ENCODE results near the gene KDM4B. TPM values are rescaled to one million over a fixed set of nuclear protein-coding genes. Genes with fewer than 3 reads are reported as not detected.
"Not testable (repeated sequence)": the region's sequence is repeated elsewhere in the genome, so short reads cannot be mapped to it uniquely, and the experiment has no call there.

The KDM4B gene
- total RNA-seq, 1 donor from 2014 or later = 34.1 TPM

DNA sequence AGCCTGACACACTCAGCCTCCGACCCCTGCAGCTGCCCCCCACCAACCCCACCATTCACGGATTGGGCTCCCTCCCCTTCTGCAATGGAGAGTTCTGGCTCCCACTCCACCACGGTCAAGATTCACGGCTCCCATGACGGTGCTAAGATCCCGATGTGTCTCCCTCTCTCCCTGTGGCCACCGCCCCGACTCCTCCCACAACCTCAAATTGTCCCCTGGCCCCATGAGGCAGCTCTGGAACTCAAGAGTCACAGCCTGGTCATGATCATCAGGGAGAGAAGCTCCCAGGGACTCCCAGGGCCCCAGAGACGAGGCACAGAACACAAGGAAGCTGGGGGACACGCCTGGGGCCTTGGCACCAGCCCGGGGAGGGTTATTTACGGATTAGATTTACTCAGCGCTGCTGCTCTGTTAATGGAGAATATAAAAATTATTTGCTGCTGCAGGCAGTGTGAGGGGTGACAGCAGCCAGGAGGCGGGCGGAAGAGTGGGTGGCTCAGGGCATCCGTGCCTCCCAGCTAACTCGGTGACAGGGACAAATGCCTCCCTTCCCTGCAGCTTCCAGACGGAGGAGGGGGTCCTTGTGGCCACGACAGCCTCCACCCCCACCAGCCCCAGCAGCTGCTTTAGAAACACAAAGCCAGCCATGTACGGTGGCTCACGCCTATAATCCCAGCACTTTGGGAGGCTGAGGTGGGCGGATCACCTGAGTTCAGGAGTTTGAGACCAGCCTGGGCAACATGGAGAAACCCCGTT is 187.5 kb downstream of the KDM4B start:
- no peak for TF ChIP-seq CTCF (IDR thresholded peaks at IDR 0.05; ENCODE audit: borderline replicate concordance)
- Histone ChIP-seq H3K27ac (replicated peaks) (no peak overlapping the region), H3K36me3 (peaks cover 11% of the 10 kb centered on the region), H3K4me1 (no peaks in the 10 kb centered on the region), H3K27me3 (ENCODE audit: low read depth) (no peaks in the 10 kb centered on the region), H3K9me3 (replicated peaks) (peaks cover 20% of the 10 kb centered on the region), H3K4me3 (no peak overlapping the region)
- intact Hi-C loops (cut with micrococcal nuclease) = no loop called here
- DNase-seq = no peak

DNA sequence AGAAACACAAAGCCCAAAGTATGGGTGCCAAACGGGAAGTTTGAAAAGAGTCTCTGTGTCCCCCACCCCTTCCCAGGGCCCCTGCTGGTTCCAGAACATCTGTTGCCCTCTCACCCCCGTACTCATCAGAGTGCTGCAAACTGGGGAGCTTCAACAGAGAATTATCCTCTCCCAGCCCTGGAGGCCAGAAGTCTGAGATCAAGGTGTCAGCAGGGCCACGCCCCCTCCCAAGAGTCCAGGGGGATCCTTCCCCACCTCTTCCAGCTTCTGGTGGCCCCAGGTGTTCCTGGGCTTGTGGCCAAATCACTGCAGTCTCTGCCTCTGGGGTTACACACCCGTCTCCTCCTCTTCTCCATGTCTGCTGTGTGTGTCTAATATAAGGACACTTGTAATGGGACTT is 188.3 kb downstream of the KDM4B start:
- no peak for TF ChIP-seq CTCF (IDR thresholded peaks at IDR 0.05; ENCODE audit: borderline replicate concordance)
- H3K27ac ChIP-seq (replicated peaks) = no peak overlapping the region
- no peak overlapping the region for H3K4me3 ChIP-seq
- no peaks in the 10 kb centered on the region for H3K27me3 ChIP-seq (ENCODE audit: low read depth)
- H3K9me3 ChIP-seq (replicated peaks) = peaks cover 20% of the 10 kb centered on the region
- intact Hi-C loops (cut with micrococcal nuclease) = no loop called here
- H3K36me3 ChIP-seq = peaks cover 5% of the 10 kb centered on the region
- no peak for DNase-seq
- H3K4me1 ChIP-seq = no peaks in the 10 kb centered on the region

GRCh38 chr19:5158549-5159134 is 189.7 kb downstream of the KDM4B start:
- H3K36me3 ChIP-seq; H3K27ac ChIP-seq (replicated peaks); H3K4me3 ChIP-seq; H3K4me1 ChIP-seq; DNase-seq; intact Hi-C loops (cut with micrococcal nuclease); H3K27me3 ChIP-seq (ENCODE audit: low read depth): not testable (repeated sequence)
- H3K9me3 ChIP-seq (replicated peaks) = peaks cover 20% of the 10 kb centered on the region

GRCh38 chr19:5160158-5160795 is 191.4 kb downstream of the KDM4B start:
- H3K4me3 ChIP-seq; H3K4me1 ChIP-seq; H3K36me3 ChIP-seq; intact Hi-C loops (cut with micrococcal nuclease); DNase-seq; H3K27me3 ChIP-seq (ENCODE audit: low read depth); H3K27ac ChIP-seq (replicated peaks): not testable (repeated sequence)
- peaks cover 35% of the 10 kb centered on the region for H3K9me3 ChIP-seq (replicated peaks)

GRCh38 chr19:5164845-5165696 is 196.2 kb downstream of the KDM4B start:
- intact Hi-C loops (cut with micrococcal nuclease); H3K4me3 ChIP-seq; H3K36me3 ChIP-seq; H3K27ac ChIP-seq (replicated peaks); DNase-seq; H3K27me3 ChIP-seq (ENCODE audit: low read depth); H3K4me1 ChIP-seq: not testable (repeated sequence)
- H3K9me3 ChIP-seq (replicated peaks) = peaks cover 25% of the 10 kb centered on the region

- intact Hi-C loops (cut with micrococcal nuclease) = no loop called here
Measured at GRCh38 chr19:5165697-5166019, 196.7 kb downstream of the KDM4B start.

More at GRCh38 chr19:5165697-5166019, 196.7 kb downstream of the KDM4B start:
- no peak for DNase-seq
- peaks cover 25% of the 10 kb centered on the region for H3K9me3 ChIP-seq (replicated peaks)
- H3K36me3 ChIP-seq = no peaks in the 10 kb centered on the region
- H3K27me3 ChIP-seq (ENCODE audit: low read depth) = no peaks in the 10 kb centered on the region
- H3K4me3 ChIP-seq = no peak overlapping the region
- no peak overlapping the region for H3K27ac ChIP-seq (replicated peaks)
- no peaks in the 10 kb centered on the region for H3K4me1 ChIP-seq
- TF ChIP-seq CTCF (IDR thresholded peaks at IDR 0.05; ENCODE audit: borderline replicate concordance) = no peak

Measured in left ventricle myocardium inferior (tissue), 1 donor.